ENCODE measurements around the gene HNRNPAB. TPM values are rescaled to one million over a fixed set of nuclear protein-coding genes. Genes with fewer than 3 reads are reported as not detected.

HNRNPAB gene
- total and polyA plus RNA-seq, 9 of the 15 experiments (the other 6 are each of a cell fraction or from before 2014, with no cell fraction given), result 34.6 to 425 (median 236) TPM

- no peak for TF ChIP-seq MGA (IDR thresholded peaks at IDR 0.05)
- no peak for TF ChIP-seq ZNF586 (CRISPR knock-in tag; conservative IDR thresholded peaks at IDR 0.05)
- TF ChIP-seq PTRF (tag; IDR thresholded peaks at IDR 0.05), result no peak
- no peak for TF ChIP-seq ZNF589 (CRISPR knock-in tag; IDR thresholded peaks at IDR 0.05; ENCODE audit: low read depth)
- TF ChIP-seq E4F1 (CRISPR knock-in tag; IDR thresholded peaks at IDR 0.05; ENCODE audit: borderline replicate concordance), result no peak
- TF ChIP-seq GABPB2 (CRISPR knock-in tag; conservative IDR thresholded peaks at IDR 0.05), result no peak
Measured at GRCh38 chr5:178212241-178213002, 8.1 kb downstream of the HNRNPAB start (continued).

All from K562 (cell line).